Measurements from ENCODE around the gene VAC14.

DNA sequence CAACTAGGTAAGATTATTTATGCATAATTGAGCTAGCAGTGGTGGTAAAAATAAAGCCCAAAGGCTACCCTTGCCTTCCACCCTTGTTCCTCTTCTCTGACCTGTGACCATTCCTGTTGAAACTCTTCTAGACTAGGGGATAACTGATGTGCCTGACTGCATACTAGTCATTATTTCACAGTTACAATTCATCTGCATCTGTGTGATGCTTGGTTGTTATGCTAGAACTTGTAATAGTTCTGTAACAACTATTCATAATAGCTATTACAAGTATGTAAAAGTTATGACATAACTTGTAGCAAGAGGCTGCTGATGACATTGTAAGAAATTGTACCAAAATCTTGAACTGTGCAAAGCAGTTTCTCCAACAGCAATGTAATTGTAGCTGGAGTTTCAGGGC lies 2.4 kb upstream of the VAC14 start:
- TF ChIP-seq CTCF (IDR thresholded peaks at IDR 0.05) (no peak), POLR2A (IDR thresholded peaks at IDR 0.05) (no peak)
